Activated T-cell treated with anti-CD3 and anti-CD28 coated beads for 4 hours (primary cell): ENCODE measurements around the gene AADAT.

Experiments
- DNase-seq: peaks from one replicate; pipeline ENCODE4 v3.0.0-alpha.2; 2020

AADAT gene

GRCh38 chr4:170026253-170027021 lies 63.3 kb downstream of the AADAT start, which contains the start of gene MFAP3L:
TSS of gene MFAP3L (minus strand) at chr4:170026395. CDS start at chr4:170005877, 20,518 bp downstream.
- DNase-seq: peak; percentile 67

GRCh38 chr4:170025523-170026252 lies 64.1 kb downstream of the AADAT start:
- no peak for DNase-seq

- no peak for DNase-seq
Observed at GRCh38 chr4:170022211-170022610, 67.5 kb downstream of the AADAT start.

- no peak for DNase-seq
Observed at GRCh38 chr4:170017252-170017651, 72.5 kb downstream of the AADAT start.

GRCh38 chr4:170015285-170015684 lies 74.5 kb downstream of the AADAT start:
- DNase-seq: no peak

GRCh38 chr4:170014359-170015011 lies 75.3 kb downstream of the AADAT start:
- no peak for DNase-seq

- DNase-seq: no peak
Observed at GRCh38 chr4:170012629-170012958, 77.2 kb downstream of the AADAT start.

- no peak for DNase-seq
Observed at GRCh38 chr4:170011921-170012628, 77.7 kb downstream of the AADAT start.
